Right lobe of liver (tissue), 6 donors: ENCODE results near the gene PDZRN4. TPM values are rescaled to one million over a fixed set of nuclear protein-coding genes. Genes with fewer than 3 reads are reported as not detected.
"Not testable (repeated sequence)": the region's sequence is repeated elsewhere in the genome, so short reads cannot be mapped to it uniquely, and the experiment has no call there.

Source experiments
- ATAC-seq, 4 donors: fragments of 200-7000 bp; cut with Tn5 transposase; one replicate each; pipeline ENCODE4 v1.9.1; 2020; ENCODE audit warnings: mild to moderate bottlenecking in 4 of 4, moderate library complexity in 4 of 4
- DNase-seq, 3 donors: peaks; one replicate each; pipeline ENCODE4 v3.0.0-alpha.2; 2020
- H3K27ac ChIP-seq, 3 donors: fragments of 200-600 bp; one replicate each; pipeline ENCODE4 v1.8.0; 2022
- H3K27me3 ChIP-seq, 2 donors: fragments of 200-600 bp; one replicate each; pipeline ENCODE4 v1.8.0; 2022
- H3K36me3 ChIP-seq, 4 donors: fragments of 200-600 bp; sonication (generic) in 1 of 4; one replicate each; pipeline versions ENCODE4 v1.5.1 to v1.8.0; 2017 to 2022; ENCODE audit warnings: control low read depth in 1 of 4
- H3K4me1 ChIP-seq, 4 donors: fragments of 200-600 bp; sonication (generic) in 1 of 4; one replicate each; pipeline versions ENCODE4 v1.5.1 to v1.8.0; 2017 to 2022; ENCODE audit warnings: control low read depth in 1 of 4
- H3K4me3 ChIP-seq, 3 donors: fragments of 200-600 bp; one replicate each; pipeline ENCODE4 v1.8.0; 2022
- H3K9me3 ChIP-seq, 4 donors: fragments of 200-600 bp; sonication (generic) in 1 of 4; one replicate each; pipeline versions ENCODE4 v1.5.1 to v1.8.0; 2017 to 2022; ENCODE audit warnings: control low read depth in 1 of 4
- CTCF ChIP-seq, 4 donors: fragments of 200-600 bp in 3 of 4; fragments of 450-650 bp in 1 of 4; IDR thresholded peaks; one replicate each; pipeline versions ENCODE4 v1.5.1 to v1.8.0; 2016 to 2022; ENCODE audit warnings: antibody characterized with exemption in 4 of 4, mild to moderate bottlenecking in 2 of 4
- POLR2A ChIP-seq: fragments of 450-650 bp; IDR thresholded peaks from one replicate; pipeline ENCODE4 v1.6.1; 2017; ENCODE audit warnings: antibody characterized with exemption, mild to moderate bottlenecking
- WGBS: methylation state at CpG from one replicate; pipeline ENCODE4 v1.1.6; 2018; ENCODE audit warnings: low coverage, low lambda C conversion rate; ENCODE audit not compliant: insufficient coverage; ENCODE audit errors: missing lambda C conversion rate; 5-methylcytosine and 5-hydroxymethylcytosine counted together
- intact Hi-C, 2 donors: fragments of 100-400 bp; cut with DNase I; formaldehyde crosslinking; loops; one replicate each; pipeline versions ENCODE4 v1.11.2 to v1.14.1; 2022
- total RNA-seq, 6 experiments: library from RNA; depleted of rRNA in 2 of 6; stranded (reverse); fragments of >200 nt in 2 of 6; fragmentation: NEBNext Ultra II Directional in 3 of 6; extraction: Animal tissue kit (Norgen Biotek cat#: 25700) in 3 of 6; gene quantifications; one replicate each; pipeline versions ENCODE4 v1.1.0 to v1.2.4, GENCODE V29; 2016 to 2023
- donor health status: DM: no; HTN: yes; CAD: no.
- donor health status: DM: no; HTN: no; CAD: no.
- donor health status: DM: no; HTN: no; CAD: no.
- donor health status: DM: no; HTN: yes; CAD: no.
- donor health status: DM: no; HTN: yes; CAD: no.

PDZRN4 gene
- total RNA-seq, 6 experiments from 2014 or later, result 0.12 to 0.49 (median 0.42) TPM; not detected in 1

- TF ChIP-seq POLR2A, result no peak
- no peak for TF ChIP-seq CTCF (IDR thresholded peaks at IDR 0.05)
- Histone ChIP-seq H3K4me3 (no peak overlapping the region), H3K27ac (no peak overlapping the region), H3K9me3 (no peaks in the 10 kb centered on the region), H3K36me3 (no peaks in the 10 kb centered on the region), H3K4me1 (no peaks in the 10 kb centered on the region), H3K27me3 (no peaks in the 10 kb centered on the region)
- ATAC-seq, result no peak
- DNase-seq, result no peak
- intact Hi-C loops, result no loop called here
- WGBS, result 51% methylated on average over 3 of the region's 3 CpGs
These were observed 36.3 kb upstream of the PDZRN4 start for GRCh38 chr12:41151793-41152192.

- intact Hi-C loops, result no loop called here
- H3K4me1 ChIP-seq, result no peaks in the 10 kb centered on the region
- H3K27ac ChIP-seq, result no peak overlapping the region
- 53% methylated on average over 5 of the region's 5 CpGs for WGBS
- ATAC-seq (no peak), DNase-seq (no peak)
- H3K4me3 ChIP-seq, result no peak overlapping the region
- H3K27me3 ChIP-seq, result peaks cover 0 to 6% of the 10 kb centered on the region in 2 donors
- no peak for TF ChIP-seq CTCF (IDR thresholded peaks at IDR 0.05)
- TF ChIP-seq POLR2A, result no peak
- no peaks in the 10 kb centered on the region for H3K36me3 ChIP-seq
- no peaks in the 10 kb centered on the region for H3K9me3 ChIP-seq
These were observed 25.7 kb upstream of the PDZRN4 start for GRCh38 chr12:41162461-41162860.

- no peaks in the 10 kb centered on the region for H3K9me3 ChIP-seq
- H3K4me3 ChIP-seq, result no peak overlapping the region
- ATAC-seq, result no peak
- intact Hi-C loops, result no loop called here
- WGBS, result 55% methylated on average over 1 of the region's 1 CpG
- H3K36me3 ChIP-seq, result no peaks in the 10 kb centered on the region
- H3K27me3 ChIP-seq, result peaks cover 0 to 6% of the 10 kb centered on the region in 2 donors
- no peak for TF ChIP-seq POLR2A
- no peak for TF ChIP-seq CTCF (IDR thresholded peaks at IDR 0.05)
- DNase-seq, result no peak
- H3K4me1 ChIP-seq, result no peaks in the 10 kb centered on the region
- no peak overlapping the region for H3K27ac ChIP-seq
These were observed 20.4 kb upstream of the PDZRN4 start for GRCh38 chr12:41167701-41168100.

GRCh38 chr12:41174602-41175001 lies 13.5 kb upstream of the PDZRN4 start:
- no peak for TF ChIP-seq POLR2A
- TF ChIP-seq CTCF (IDR thresholded peaks at IDR 0.05), result no peak
- no peak overlapping the region for H3K4me3 ChIP-seq
- no peaks in the 10 kb centered on the region for H3K36me3 ChIP-seq
- H3K4me1 ChIP-seq, result no peaks in the 10 kb centered on the region
- H3K27me3 ChIP-seq, result no peaks in the 10 kb centered on the region
- intact Hi-C loops, result no loop called here
- ATAC-seq (no peak), DNase-seq (no peak)
- 46% methylated on average over 2 of the region's 2 CpGs for WGBS
- no peak overlapping the region for H3K27ac ChIP-seq
- no peaks in the 10 kb centered on the region for H3K9me3 ChIP-seq

GRCh38 chr12:41179507-41179906 lies 8.6 kb upstream of the PDZRN4 start:
- 71% methylated on average over 1 of the region's 1 CpG for WGBS
- not testable (repeated sequence) for ATAC-seq, H3K27me3 ChIP-seq

More at GRCh38 chr12:41179507-41179906, 8.6 kb upstream of the PDZRN4 start:
- H3K4me3 ChIP-seq, H3K36me3 ChIP-seq, H3K27ac ChIP-seq, DNase-seq, intact Hi-C loops, H3K4me1 ChIP-seq, H3K9me3 ChIP-seq: not testable (repeated sequence)
